Measurements from ENCODE around the gene EPHA1. TPM values are rescaled to one million over a fixed set of nuclear protein-coding genes. Genes with fewer than 3 reads are reported as not detected.
A peak's percentile ranks its signal among the peaks of the same experiment; 100 is the strongest.

The EPHA1 gene
- total RNA-seq, 3 donors from 2014 or later (not counting 1 experiment from before 2014, with no cell fraction given) = 1.0 to 1.2 TPM; not detected in 1

DNA sequence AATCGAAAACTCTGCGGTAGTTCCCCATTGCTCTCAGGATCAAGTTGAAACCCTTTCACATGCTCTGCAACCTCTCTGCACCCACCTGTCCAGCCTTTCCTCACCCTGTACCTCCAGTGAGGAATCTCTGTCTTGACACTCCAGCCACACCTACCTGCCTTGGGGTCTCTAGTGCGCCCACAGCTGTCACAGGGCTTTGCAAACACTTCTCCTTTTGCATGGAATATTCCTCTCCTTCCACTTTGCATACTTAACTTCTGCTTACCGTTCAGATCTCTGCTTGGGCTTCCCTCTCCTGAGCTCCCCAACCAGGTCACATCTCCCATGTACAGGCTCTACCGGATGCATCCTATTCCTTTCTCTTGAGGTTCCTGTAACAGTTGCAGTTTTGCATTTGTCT is 34.1 kb downstream of the EPHA1 start:
- no peak overlapping the region for H3K4me3 Mint-ChIP-seq
- H3K9me3 Mint-ChIP-seq = no peaks in the 10 kb centered on the region
- intact Hi-C loops (cut with micrococcal nuclease) = loop anchor here (10.0 kb wide), 1 partner anchor 580 kb away; no protein-coding TSS in a partner anchor
- Histone ChIP-seq H3K4me1 (ENCODE audit: control insufficient read depth, insufficient read depth, low read length) (peaks cover 82% of the 10 kb centered on the region), H3K36me3 (ENCODE audit: control insufficient read depth, insufficient read depth, low read length) (no peaks in the 10 kb centered on the region), H3K4me3 (ENCODE audit: low read length) (no peak overlapping the region), H3K27ac (ENCODE audit: low read length) (peak overlapping the region; percentile 85), H3K9me3 (ENCODE audit: control insufficient read depth, insufficient read depth, low read length) (no peaks in the 10 kb centered on the region), H3K27me3 (ENCODE audit: control insufficient read depth, insufficient read depth, low read length) (no peaks in the 10 kb centered on the region)
- peak overlapping the region; percentile 75 to 94 for H3K27ac Mint-ChIP-seq
- WGBS (ENCODE audit: insufficient coverage) = 78% methylated on average over 5 of the region's 5 CpGs
- peaks cover 71 to 76% of the 10 kb centered on the region in 2 donors for H3K4me1 Mint-ChIP-seq
- H3K36me3 Mint-ChIP-seq = no peaks in the 10 kb centered on the region
- TF ChIP-seq, protein P1, sequence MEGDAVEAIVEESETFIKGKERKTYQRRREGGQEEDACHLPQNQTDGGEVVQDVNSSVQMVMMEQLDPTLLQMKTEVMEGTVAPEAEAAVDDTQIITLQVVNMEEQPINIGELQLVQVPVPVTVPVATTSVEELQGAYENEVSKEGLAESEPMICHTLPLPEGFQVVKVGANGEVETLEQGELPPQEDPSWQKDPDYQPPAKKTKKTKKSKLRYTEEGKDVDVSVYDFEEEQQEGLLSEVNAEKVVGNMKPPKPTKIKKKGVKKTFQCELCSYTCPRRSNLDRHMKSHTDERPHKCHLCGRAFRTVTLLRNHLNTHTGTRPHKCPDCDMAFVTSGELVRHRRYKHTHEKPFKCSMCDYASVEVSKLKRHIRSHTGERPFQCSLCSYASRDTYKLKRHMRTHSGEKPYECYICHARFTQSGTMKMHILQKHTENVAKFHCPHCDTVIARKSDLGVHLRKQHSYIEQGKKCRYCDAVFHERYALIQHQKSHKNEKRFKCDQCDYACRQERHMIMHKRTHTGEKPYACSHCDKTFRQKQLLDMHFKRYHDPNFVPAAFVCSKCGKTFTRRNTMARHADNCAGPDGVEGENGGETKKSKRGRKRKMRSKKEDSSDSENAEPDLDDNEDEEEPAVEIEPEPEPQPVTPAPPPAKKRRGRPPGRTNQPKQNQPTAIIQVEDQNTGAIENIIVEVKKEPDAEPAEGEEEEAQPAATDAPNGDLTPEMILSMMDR (IDR thresholded peaks at IDR 0.05) = no peak
- DNase-seq (no peak), ATAC-seq (no peak)
- no peaks in the 10 kb centered on the region for H3K27me3 Mint-ChIP-seq (ENCODE audit: low read depth in 2 of 2)

DNA sequence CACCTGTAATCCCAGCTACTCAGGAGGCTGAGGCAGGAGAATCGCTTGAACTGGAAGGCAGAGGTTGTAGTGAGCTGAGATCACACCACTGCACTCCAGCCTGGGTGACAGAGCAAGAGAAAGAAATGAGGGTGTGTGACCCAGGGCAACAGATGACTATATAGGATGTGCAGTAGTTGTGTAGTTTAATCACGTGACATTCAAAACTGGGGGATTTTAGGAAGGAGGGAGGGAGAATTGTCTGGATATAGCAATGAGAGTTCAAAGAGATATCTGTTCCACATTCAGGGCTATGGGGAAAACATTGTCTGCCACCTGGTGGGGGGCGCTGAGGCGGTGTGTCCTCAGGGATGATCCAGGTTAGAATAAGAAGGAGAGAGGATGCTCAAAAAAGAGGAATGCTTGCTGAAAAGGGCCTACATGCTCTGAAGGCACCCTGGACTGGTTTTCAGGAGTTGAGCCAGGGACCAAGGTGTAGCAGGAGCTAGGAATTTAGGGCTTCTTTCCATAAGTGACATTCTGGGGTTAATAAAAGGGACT is 35.3 kb downstream of the EPHA1 start:
- H3K27me3 ChIP-seq (ENCODE audit: control insufficient read depth, insufficient read depth, low read length) = no peaks in the 10 kb centered on the region
- H3K9me3 ChIP-seq (ENCODE audit: control insufficient read depth, insufficient read depth, low read length) = no peaks in the 10 kb centered on the region
- no peak for DNase-seq
- H3K36me3 Mint-ChIP-seq = no peaks in the 10 kb centered on the region
- peaks cover 70% of the 10 kb centered on the region for H3K4me1 ChIP-seq (ENCODE audit: control insufficient read depth, insufficient read depth, low read length)
- no peaks in the 10 kb centered on the region for H3K36me3 ChIP-seq (ENCODE audit: control insufficient read depth, insufficient read depth, low read length)
- WGBS (ENCODE audit: insufficient coverage) = 93% methylated on average over 4 of the region's 4 CpGs
- no peak overlapping the region for H3K4me3 Mint-ChIP-seq
- peaks cover 59 to 64% of the 10 kb centered on the region in 2 donors for H3K4me1 Mint-ChIP-seq
- no peaks in the 10 kb centered on the region for H3K9me3 Mint-ChIP-seq
- intact Hi-C loops (cut with micrococcal nuclease) = loop anchor here (10.0 kb wide), 1 partner anchor 579 kb away; no protein-coding TSS in a partner anchor
- no peak for ATAC-seq
- TF ChIP-seq, protein P1 (IDR thresholded peaks at IDR 0.05) = no peak
- no peaks in the 10 kb centered on the region for H3K27me3 Mint-ChIP-seq (ENCODE audit: low read depth in 2 of 2)
- H3K27ac Mint-ChIP-seq = peak overlapping the region; percentile 75 to 94
- no peak overlapping the region for H3K4me3 ChIP-seq (ENCODE audit: low read length)
- H3K27ac ChIP-seq (ENCODE audit: low read length) = no peak overlapping the region

DNA sequence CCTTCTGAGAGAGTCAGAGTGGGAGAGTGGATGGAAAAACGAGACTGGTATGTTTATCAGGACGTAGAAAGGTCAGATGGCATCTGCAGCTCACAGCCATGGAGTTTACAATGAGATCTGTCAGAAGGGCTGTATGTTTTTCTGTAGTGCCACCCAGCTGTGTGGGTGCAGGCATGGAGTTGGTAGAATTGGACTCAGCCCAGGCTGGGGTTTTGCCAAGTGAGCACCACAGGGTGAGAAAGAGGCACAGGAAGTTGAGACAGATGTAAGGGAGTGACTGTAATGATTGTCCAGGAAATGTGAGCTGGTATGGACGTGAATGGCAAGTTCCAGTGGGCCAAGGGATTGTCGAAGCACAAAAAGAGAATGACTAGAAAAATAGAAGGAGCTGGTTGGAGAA is 36.6 kb downstream of the EPHA1 start:
- no peaks in the 10 kb centered on the region for H3K27me3 Mint-ChIP-seq (ENCODE audit: low read depth in 2 of 2)

More for the DNA sequence above, 36.6 kb downstream of the EPHA1 start:
- no peak overlapping the region for H3K4me3 ChIP-seq (ENCODE audit: low read length)
- Mint-ChIP-seq H3K36me3 (no peaks in the 10 kb centered on the region), H3K4me1 (peaks cover 50 to 55% of the 10 kb centered on the region in 2 donors), H3K27ac (peak overlapping the region; percentile 76 to 80), H3K9me3 (no peaks in the 10 kb centered on the region), H3K4me3 (peak overlapping the region; percentile 49)
- no peaks in the 10 kb centered on the region for H3K36me3 ChIP-seq (ENCODE audit: control insufficient read depth, insufficient read depth, low read length)
- peak overlapping the region; percentile 28 for H3K27ac ChIP-seq (ENCODE audit: low read length)
- H3K27me3 ChIP-seq (ENCODE audit: control insufficient read depth, insufficient read depth, low read length) = no peaks in the 10 kb centered on the region
- no peaks in the 10 kb centered on the region for H3K9me3 ChIP-seq (ENCODE audit: control insufficient read depth, insufficient read depth, low read length)
- ATAC-seq (peak; percentile 14 to 64 (median 52)), DNase-seq (peak in 1 of 2 donors; percentile 73)
- TF ChIP-seq, protein P1 (IDR thresholded peaks at IDR 0.05) = no peak
- 32% methylated on average over 4 of the region's 4 CpGs for WGBS (ENCODE audit: insufficient coverage)
- intact Hi-C loops (cut with micrococcal nuclease) = loop anchor here (10.0 kb wide), 1 partner anchor 577 kb away; no protein-coding TSS in a partner anchor
- peaks cover 57% of the 10 kb centered on the region for H3K4me1 ChIP-seq (ENCODE audit: control insufficient read depth, insufficient read depth, low read length)
